22Rv1 (cell line): ENCODE data around the gene TGFB1.
"Not testable (repeated sequence)": the region's sequence is repeated elsewhere in the genome, so short reads cannot be mapped to it uniquely, and the experiment has no call there.

Experiments
- H3K27ac ChIP-seq: fragments of 450-650 bp; 2 replicates; pipeline ENCODE4 v1.5.1; 2017
- ZFX ChIP-seq: fragments of 450-650 bp; IDR thresholded peaks from 2 replicates; pipeline ENCODE4 v1.6.1; 2017; ENCODE audit warnings: antibody characterized with exemption, borderline replicate concordance
- TF ChIP-seq, protein P1 (sequence below): fragments of 450-650 bp; IDR thresholded peaks from 2 replicates; pipeline ENCODE4 v1.5.1; 2017; ENCODE audit warnings: mild to moderate bottlenecking

Gene TGFB1

DNA sequence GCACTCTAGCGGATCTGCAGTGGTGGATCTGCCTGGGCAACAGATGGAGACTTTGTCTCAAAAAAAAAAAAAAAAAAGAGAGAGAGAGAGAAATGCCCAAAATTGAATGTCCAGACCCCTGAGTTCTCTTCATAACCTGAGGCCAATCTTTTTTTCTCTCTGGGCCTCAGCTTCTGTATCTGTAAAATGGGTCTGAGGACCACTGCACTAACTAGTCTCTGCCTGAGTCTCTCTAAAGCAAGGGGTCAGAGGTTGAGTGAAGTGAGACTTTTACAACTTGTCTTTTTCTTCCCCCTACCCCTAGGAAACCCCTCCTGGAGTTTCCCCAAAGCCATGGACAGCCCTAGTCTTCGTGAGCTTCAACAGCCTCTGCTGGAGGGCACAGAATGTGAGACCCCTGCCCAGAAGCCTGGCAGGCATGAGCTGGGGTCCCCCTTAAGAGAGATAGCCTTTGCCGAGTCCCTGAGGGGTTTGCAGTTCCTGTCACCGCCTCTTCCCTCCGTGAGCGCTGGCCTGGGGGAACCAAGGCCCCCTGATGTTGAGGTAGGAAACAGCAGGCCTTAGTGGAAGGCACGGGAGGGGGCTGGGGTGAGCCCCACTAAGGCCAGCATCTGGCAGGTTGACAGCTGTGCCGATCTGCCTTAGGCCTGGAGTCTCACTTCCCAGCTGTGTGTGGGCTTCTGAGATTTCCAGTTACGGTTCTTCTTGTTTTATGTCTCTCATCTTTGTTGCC, 24.4 kb upstream of the TGFB1 start:
- H3K27ac ChIP-seq: no peak overlapping the region
- no peak for TF ChIP-seq ZFX
- TF ChIP-seq, protein P1, sequence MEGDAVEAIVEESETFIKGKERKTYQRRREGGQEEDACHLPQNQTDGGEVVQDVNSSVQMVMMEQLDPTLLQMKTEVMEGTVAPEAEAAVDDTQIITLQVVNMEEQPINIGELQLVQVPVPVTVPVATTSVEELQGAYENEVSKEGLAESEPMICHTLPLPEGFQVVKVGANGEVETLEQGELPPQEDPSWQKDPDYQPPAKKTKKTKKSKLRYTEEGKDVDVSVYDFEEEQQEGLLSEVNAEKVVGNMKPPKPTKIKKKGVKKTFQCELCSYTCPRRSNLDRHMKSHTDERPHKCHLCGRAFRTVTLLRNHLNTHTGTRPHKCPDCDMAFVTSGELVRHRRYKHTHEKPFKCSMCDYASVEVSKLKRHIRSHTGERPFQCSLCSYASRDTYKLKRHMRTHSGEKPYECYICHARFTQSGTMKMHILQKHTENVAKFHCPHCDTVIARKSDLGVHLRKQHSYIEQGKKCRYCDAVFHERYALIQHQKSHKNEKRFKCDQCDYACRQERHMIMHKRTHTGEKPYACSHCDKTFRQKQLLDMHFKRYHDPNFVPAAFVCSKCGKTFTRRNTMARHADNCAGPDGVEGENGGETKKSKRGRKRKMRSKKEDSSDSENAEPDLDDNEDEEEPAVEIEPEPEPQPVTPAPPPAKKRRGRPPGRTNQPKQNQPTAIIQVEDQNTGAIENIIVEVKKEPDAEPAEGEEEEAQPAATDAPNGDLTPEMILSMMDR: no peak

DNA sequence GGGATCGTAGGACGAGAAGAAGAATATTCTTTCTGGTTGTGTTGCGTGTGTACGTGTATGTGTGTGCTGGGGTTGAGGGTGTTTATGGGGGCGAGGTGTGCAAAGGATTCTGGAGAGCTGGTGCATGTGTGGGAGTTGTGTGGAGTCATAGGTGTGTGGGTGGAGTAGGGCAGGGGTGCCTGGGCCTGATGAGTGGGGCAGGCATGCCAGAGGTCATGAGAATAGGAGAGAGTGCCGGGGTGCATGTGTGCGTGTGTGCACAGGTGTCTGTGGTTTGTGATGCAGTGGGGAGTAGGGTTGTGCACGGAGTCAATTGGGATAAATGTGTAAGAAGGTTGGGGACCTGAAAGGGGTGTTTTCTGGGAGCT, 23.3 kb upstream of the TGFB1 start:
- no peak overlapping the region for H3K27ac ChIP-seq
- TF ChIP-seq, protein P1: no peak
- TF ChIP-seq ZFX: no peak

DNA sequence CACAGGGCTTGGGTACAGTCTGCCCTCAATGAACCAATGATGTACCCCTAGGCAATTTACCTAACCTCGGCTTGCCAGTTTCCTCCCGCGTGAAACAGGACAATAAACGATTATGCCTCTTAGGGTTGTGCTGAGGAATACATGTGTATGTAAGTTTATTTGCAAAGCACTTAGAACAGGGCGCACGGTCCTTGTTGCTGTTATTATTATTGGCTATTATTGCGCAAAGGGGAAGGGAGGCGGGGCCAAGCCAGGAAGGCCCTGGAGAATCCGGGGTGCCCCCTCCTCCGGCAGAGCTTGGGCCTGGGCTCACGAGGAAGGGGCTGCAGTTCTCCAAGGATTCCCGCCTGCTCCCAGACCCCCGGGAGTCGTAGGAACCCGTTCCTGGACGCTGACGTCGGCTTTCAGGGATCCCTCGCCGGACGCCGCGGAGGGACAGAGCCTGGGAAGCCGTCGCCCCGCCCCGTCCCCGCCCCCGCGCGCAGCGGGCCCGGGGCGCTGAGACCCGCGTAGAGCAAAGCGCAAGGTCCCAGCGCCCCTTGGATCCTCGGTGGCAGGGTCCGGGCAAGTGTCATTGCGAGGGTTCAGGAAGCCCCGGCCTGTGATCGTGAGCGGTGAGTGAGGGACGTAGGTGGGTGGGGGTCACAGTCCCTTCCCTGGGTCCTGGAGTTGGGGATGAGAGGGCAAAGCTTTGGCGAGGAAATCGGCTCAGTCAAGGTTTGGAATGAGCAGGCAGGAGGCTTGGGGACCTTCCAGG, 22.7 kb upstream of the TGFB1 start, which contains the start of gene TMEM91:
TSS of gene TMEM91 (plus strand) at position 293 of the 757 bp plus-strand sequence. CDS start 1,777 bp downstream, outside the sequence.
- no peak within 1 kb of the TSS for H3K27ac ChIP-seq
- TF ChIP-seq, protein P1: no peak
- no peak for TF ChIP-seq ZFX

DNA sequence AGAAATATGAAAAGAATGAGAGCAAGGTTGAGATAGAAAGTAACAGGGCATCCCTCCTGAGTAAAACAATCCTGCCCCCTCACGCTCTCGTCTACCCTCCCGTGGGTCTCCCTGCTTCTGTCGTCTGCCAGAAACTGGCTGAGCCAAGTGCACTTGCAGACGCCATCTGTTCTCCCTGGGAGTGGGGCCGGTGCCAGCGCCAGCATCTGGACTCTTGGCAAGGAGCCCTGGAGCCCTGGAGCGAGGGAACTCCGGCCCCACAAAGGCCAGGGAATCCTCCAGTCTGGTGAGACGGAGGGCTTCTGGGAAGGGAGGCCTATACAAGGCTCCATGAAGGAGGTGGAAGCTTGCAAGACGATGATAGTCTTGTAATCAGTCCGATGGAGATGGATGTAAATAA, 20.3 kb upstream of the TGFB1 start:
- H3K27ac ChIP-seq: no peak overlapping the region

DNA sequence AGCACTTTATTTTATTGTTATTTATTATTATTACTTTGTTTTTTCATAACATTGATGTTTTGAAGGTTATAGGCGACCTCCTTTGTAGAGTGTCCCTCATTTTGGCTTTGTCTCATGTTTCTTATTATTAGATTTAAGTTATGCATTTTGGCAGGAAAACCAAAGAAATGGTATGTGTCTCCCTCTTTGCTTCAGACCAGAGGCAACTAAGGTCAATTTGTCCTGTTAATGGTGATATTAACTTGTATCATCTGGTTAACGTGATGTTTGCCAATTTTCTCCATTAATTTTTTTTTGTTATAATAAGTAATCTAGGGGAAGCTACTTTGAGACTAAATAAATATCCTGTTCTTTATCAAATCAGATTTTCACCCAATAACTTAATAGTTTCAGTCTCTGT, 18.8 kb upstream of the TGFB1 start:
- H3K27ac ChIP-seq: no peak overlapping the region
- TF ChIP-seq, protein P1: no peak
- TF ChIP-seq ZFX: no peak

More for the DNA sequence above, 20.3 kb upstream of the TGFB1 start:
- TF ChIP-seq, protein P1: no peak
- TF ChIP-seq ZFX: no peak

DNA sequence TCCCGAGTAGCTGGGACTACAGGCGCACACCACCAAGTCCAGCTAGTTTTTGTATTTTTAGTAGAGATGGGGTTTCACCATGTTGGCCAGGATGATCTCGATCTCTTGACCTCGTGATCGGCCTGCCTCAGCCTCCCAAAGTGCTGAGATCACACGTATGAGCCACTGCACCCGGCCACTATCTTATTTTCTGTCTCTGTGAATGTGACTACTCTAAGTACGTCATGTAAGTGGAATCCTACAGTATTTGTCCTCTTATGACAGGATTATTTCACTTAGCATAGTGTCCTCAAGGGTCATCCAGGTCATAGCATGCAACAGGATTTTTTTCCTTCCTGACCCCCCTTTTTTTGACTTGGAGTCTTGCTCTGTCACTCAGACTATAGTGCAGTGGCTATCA, 17.8 kb upstream of the TGFB1 start:
- no peak for TF ChIP-seq ZFX
- TF ChIP-seq, protein P1: no peak
- H3K27ac ChIP-seq: no peak overlapping the region

DNA sequence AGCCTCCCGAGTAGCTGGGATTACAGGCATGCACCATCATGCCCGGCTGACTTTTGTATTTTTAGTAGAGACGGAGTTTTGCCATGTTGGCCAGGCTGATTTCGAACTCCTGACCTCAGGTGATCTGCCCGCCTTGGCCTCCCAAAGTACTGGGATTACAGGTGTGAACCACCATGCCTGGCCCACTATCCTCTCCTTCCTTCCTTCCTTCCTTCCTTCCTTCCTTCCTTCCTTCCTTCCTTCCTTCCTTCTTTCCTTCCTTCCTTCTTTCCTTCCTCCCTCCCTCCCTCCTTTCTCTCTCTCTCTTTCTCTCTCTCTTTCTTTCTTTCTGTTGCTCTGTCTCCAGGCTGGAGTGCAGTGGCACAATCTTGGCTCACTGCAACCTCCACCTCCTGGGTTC, 17.4 kb upstream of the TGFB1 start:
- H3K27ac ChIP-seq: not testable (repeated sequence)
